GM18873 (cell line): ENCODE measurements around the gene TCTN3.
"Not testable (repeated sequence)": the region's sequence is repeated elsewhere in the genome, so short reads cannot be mapped to it uniquely, and the experiment has no call there.

Experiments
- ATAC-seq: cut with Tn5 transposase; IDR thresholded peaks from one replicate; pipeline ENCODE4 v1.9.1; 2021; ENCODE audit warnings: mild to moderate bottlenecking, moderate library complexity, moderate number of reproducible peaks; ENCODE audit not compliant: unreplicated experiment, low FRiP score

TCTN3 gene

GRCh38 chr10:95640891-95641315, 52.8 kb downstream of the TCTN3 start:
- no peak for ATAC-seq

GRCh38 chr10:95637911-95638310, 55.8 kb downstream of the TCTN3 start:
- ATAC-seq, result no peak

GRCh38 chr10:95637140-95637539, 56.6 kb downstream of the TCTN3 start:
- no peak for ATAC-seq

- ATAC-seq, result no peak
These were observed 58.4 kb downstream of the TCTN3 start for GRCh38 chr10:95635319-95635733.

DNA sequence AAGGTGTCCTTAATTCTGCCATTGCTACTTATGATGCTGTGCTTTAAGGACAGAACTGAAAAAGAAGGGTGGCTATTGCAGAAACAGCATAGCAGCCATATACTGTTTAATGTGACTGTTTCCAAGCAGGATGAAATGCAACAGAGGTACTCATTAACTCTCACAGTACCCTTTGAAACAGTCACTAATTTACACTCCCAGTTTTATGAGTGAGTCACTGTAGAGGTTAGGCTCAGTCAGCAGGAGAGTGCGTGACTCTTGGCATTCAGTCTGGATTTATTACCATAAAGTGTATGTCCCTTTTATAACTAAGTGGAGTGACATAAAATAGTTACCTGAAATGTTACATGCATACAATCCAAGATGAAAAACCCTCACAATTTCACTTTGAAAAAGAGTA, 64.9 kb downstream of the TCTN3 start:
- no peak for ATAC-seq

- ATAC-seq, result no peak
These were observed 67.2 kb downstream of the TCTN3 start for GRCh38 chr10:95626500-95626899.

- ATAC-seq, result not testable (repeated sequence)
These were observed 73.3 kb downstream of the TCTN3 start for GRCh38 chr10:95620415-95620814.

GRCh38 chr10:95618101-95618500, 75.6 kb downstream of the TCTN3 start:
- no peak for ATAC-seq

- ATAC-seq, result no peak
These were observed 77.3 kb downstream of the TCTN3 start for GRCh38 chr10:95616446-95616845.
